KMS-11 (cell line): ENCODE data around the gene ALKAL2.

ENCODE experiments used
- H2AFZ ChIP-seq: fragments of 200-600 bp; sonication (generic); 2 replicates; pipeline ENCODE4 v1.6.1; 2016; ENCODE audit warnings: antibody characterized with exemption, mixed run types, low read depth
- H3K27ac ChIP-seq: fragments of 200-600 bp; sonication (generic); 2 replicates; pipeline ENCODE4 v1.6.1; 2016; ENCODE audit warnings: mild to moderate bottlenecking, mixed run types
- H3K27me3 ChIP-seq: fragments of 200-600 bp; sonication (generic); 2 replicates; pipeline ENCODE4 v1.6.1; 2017; ENCODE audit warnings: mild to moderate bottlenecking, low read depth, mixed run types, moderate library complexity; ENCODE audit not compliant: insufficient read depth
- H3K36me3 ChIP-seq: fragments of 200-600 bp; sonication (generic); 2 replicates; pipeline ENCODE4 v1.6.1; 2017; ENCODE audit warnings: mild to moderate bottlenecking, mixed run types; ENCODE audit not compliant: insufficient read depth
- H3K4me1 ChIP-seq: fragments of 200-600 bp; sonication (generic); 2 replicates; pipeline ENCODE4 v1.6.1; 2016; ENCODE audit warnings: mild to moderate bottlenecking, low read depth, mixed run types; ENCODE audit not compliant: poor library complexity, severe bottlenecking
- H3K4me2 ChIP-seq: fragments of 200-600 bp; sonication (generic); 2 replicates; pipeline ENCODE4 v1.7.0; 2016; ENCODE audit warnings: mild to moderate bottlenecking, mixed run types
- H3K4me3 ChIP-seq: fragments of 200-600 bp; sonication (generic); IDR thresholded peaks from 2 replicates; pipeline ENCODE4 v1.6.1; 2017; ENCODE audit warnings: low read depth, low read length, mixed read lengths; ENCODE audit not compliant: insufficient read depth
- H3K79me2 ChIP-seq: fragments of 200-600 bp; sonication (generic); 2 replicates; pipeline ENCODE4 v1.6.1; 2016; ENCODE audit warnings: low read depth, mixed run types; ENCODE audit not compliant: insufficient read depth
- H3K9ac ChIP-seq: fragments of 200-600 bp; sonication (generic); 2 replicates; pipeline ENCODE4 v1.6.1; 2016; ENCODE audit warnings: mild to moderate bottlenecking, mixed run types
- H4K20me1 ChIP-seq: fragments of 200-600 bp; sonication (generic); 2 replicates; pipeline ENCODE4 v1.6.1; 2016; ENCODE audit warnings: mild to moderate bottlenecking, mixed run types; ENCODE audit not compliant: insufficient read depth
- CTCF ChIP-seq: fragments of 200-600 bp; sonication (generic); conservative IDR thresholded peaks from 2 replicates; pipeline ENCODE4 v1.6.1; 2017; ENCODE audit warnings: low read depth, mild to moderate bottlenecking, antibody characterized with exemption, low read length, moderate library complexity, mixed read lengths

Gene ALKAL2

GRCh38 chr2:289362-290089 lies 1.6 kb upstream of the ALKAL2 start:
- no peaks in the 10 kb centered on the region for H3K36me3 ChIP-seq
- H4K20me1 ChIP-seq: no peaks in the 10 kb centered on the region
- H3K9ac ChIP-seq: no peak overlapping the region
- no peak overlapping the region; the same call in 1 of the 2 replicates for H2AFZ ChIP-seq
- H3K4me2 ChIP-seq: no peak overlapping the region
- H3K79me2 ChIP-seq: no peaks in the 10 kb centered on the region
- H3K27me3 ChIP-seq: no peaks in the 10 kb centered on the region
- H3K4me1 ChIP-seq: no peaks in the 10 kb centered on the region
- H3K27ac ChIP-seq: no peak overlapping the region
- H3K4me3 ChIP-seq: no peak overlapping the region
- TF ChIP-seq CTCF: no peak

- no peak for TF ChIP-seq CTCF
- Histone ChIP-seq H3K4me1 (no peaks in the 10 kb centered on the region), H3K79me2 (no peaks in the 10 kb centered on the region), H3K27ac (no peak overlapping the region), H3K4me2 (no peak overlapping the region), H2AFZ (no peak overlapping the region), H4K20me1 (no peaks in the 10 kb centered on the region), H3K9ac (no peak overlapping the region), H3K36me3 (no peaks in the 10 kb centered on the region), H3K4me3 (no peak overlapping the region), H3K27me3 (no peaks in the 10 kb centered on the region)
Measured at GRCh38 chr2:288758-289361, 969 bp upstream of the ALKAL2 start.

- no peaks in the 10 kb centered on the region for H3K36me3 ChIP-seq
- no peak for TF ChIP-seq CTCF
- no peak overlapping the region for H3K9ac ChIP-seq
- no peaks in the 10 kb centered on the region for H3K79me2 ChIP-seq
- H3K4me3 ChIP-seq: no peak overlapping the region
- H3K27me3 ChIP-seq: no peaks in the 10 kb centered on the region
- no peaks in the 10 kb centered on the region for H3K4me1 ChIP-seq
- H3K4me2 ChIP-seq: no peak overlapping the region
- no peak overlapping the region for H3K27ac ChIP-seq
- H2AFZ ChIP-seq: no peak overlapping the region
- H4K20me1 ChIP-seq: no peaks in the 10 kb centered on the region
Measured at GRCh38 chr2:287471-287885, 413 bp downstream of the ALKAL2 start.

GRCh38 chr2:286774-287392 lies 1.0 kb downstream of the ALKAL2 start:
- H3K27ac ChIP-seq: no peak overlapping the region
- H3K9ac ChIP-seq: no peak overlapping the region
- H3K36me3 ChIP-seq: no peaks in the 10 kb centered on the region
- H3K79me2 ChIP-seq: no peaks in the 10 kb centered on the region
- no peak overlapping the region for H3K4me3 ChIP-seq
- TF ChIP-seq CTCF: no peak
- no peaks in the 10 kb centered on the region for H3K4me1 ChIP-seq
- no peaks in the 10 kb centered on the region for H4K20me1 ChIP-seq
- H2AFZ ChIP-seq: no peak overlapping the region
- no peaks in the 10 kb centered on the region for H3K27me3 ChIP-seq
- H3K4me2 ChIP-seq: no peak overlapping the region
